Esophagus muscularis mucosa (tissue), 4 donors: ENCODE results near the gene SETD7.

Source experiments
- EP300 ChIP-seq: sonication (generic); formaldehyde crosslinking; IDR thresholded peaks from one replicate; pipeline ENCODE4 v1.6.1; 2017; ENCODE audit warnings: antibody characterized with exemption
- POLR2A ChIP-seq: fragments of 450-650 bp; IDR thresholded peaks from one replicate; pipeline ENCODE4 v1.6.1; 2017; ENCODE audit warnings: antibody characterized with exemption, moderate library complexity, mild to moderate bottlenecking, low read depth
- POLR2AphosphoS5 ChIP-seq, 2 donors: sonication (generic); formaldehyde crosslinking; IDR thresholded peaks; one replicate each; pipeline ENCODE4 v1.6.1; 2017; ENCODE audit warnings: antibody characterized with exemption in 2 of 2
- TF ChIP-seq, protein P1 (sequence below), 3 experiments: fragments of 200-600 bp in 2 of 3; fragments of 450-650 bp in 1 of 3; sonication (generic) in 2 of 3; IDR thresholded peaks; one replicate each; pipeline ENCODE4 v1.5.1; 2017 to 2019; ENCODE audit warnings: antibody characterized with exemption in 3 of 3, mild to moderate bottlenecking in 2 of 3, moderate library complexity in 1 of 3

GRCh38 chr4:139605516-139605915 is 49.5 kb upstream of the SETD7 start:
- no peak for TF ChIP-seq POLR2AphosphoS5 (IDR thresholded peaks at IDR 0.05)
- no peak for TF ChIP-seq POLR2A
- TF ChIP-seq, protein P1, sequence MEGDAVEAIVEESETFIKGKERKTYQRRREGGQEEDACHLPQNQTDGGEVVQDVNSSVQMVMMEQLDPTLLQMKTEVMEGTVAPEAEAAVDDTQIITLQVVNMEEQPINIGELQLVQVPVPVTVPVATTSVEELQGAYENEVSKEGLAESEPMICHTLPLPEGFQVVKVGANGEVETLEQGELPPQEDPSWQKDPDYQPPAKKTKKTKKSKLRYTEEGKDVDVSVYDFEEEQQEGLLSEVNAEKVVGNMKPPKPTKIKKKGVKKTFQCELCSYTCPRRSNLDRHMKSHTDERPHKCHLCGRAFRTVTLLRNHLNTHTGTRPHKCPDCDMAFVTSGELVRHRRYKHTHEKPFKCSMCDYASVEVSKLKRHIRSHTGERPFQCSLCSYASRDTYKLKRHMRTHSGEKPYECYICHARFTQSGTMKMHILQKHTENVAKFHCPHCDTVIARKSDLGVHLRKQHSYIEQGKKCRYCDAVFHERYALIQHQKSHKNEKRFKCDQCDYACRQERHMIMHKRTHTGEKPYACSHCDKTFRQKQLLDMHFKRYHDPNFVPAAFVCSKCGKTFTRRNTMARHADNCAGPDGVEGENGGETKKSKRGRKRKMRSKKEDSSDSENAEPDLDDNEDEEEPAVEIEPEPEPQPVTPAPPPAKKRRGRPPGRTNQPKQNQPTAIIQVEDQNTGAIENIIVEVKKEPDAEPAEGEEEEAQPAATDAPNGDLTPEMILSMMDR (IDR thresholded peaks at IDR 0.05): no peak
- TF ChIP-seq EP300: no peak
